Measurements from ENCODE around the gene TFF2. TPM values are rescaled to one million over a fixed set of nuclear protein-coding genes. Genes with fewer than 3 reads are reported as not detected.

The TFF2 gene
- polyA plus RNA-seq, 3 donors, result not detected

- no peak overlapping the region for H3K4me3 Mint-ChIP-seq
- no peaks in the 10 kb centered on the region for H3K27me3 ChIP-seq (ENCODE audit: control insufficient read depth in 2 of 2, insufficient read depth in 2 of 2, low read length in 2 of 2)
- intact Hi-C loops (cut with micrococcal nuclease), result no loop called here
- H3K4me1 Mint-ChIP-seq, result no peaks in the 10 kb centered on the region
- H3K79me2 ChIP-seq (ENCODE audit: insufficient read depth, low read length), result no peaks in the 10 kb centered on the region
- no peaks in the 10 kb centered on the region for H3K4me1 ChIP-seq (ENCODE audit: control insufficient read depth in 1 of 2, insufficient read depth in 2 of 2, low read length in 2 of 2)
- no peak overlapping the region for H3K27ac ChIP-seq (ENCODE audit: low read depth in 1 of 2, low read length in 2 of 2)
- no peak overlapping the region for H3K4me2 ChIP-seq (replicated peaks; ENCODE audit: extremely low read depth, low read length, poor library complexity, severe bottlenecking)
- H3K9ac ChIP-seq (ENCODE audit: insufficient read depth, low read length, poor library complexity, severe bottlenecking), result no peak overlapping the region
- no peaks in the 10 kb centered on the region for H3K9me3 ChIP-seq (replicated peaks in 1 of 2; ENCODE audit: control insufficient read depth in 1 of 2, insufficient read depth in 1 of 2, low read length in 2 of 2)
- no peaks in the 10 kb centered on the region for H4K20me1 ChIP-seq (ENCODE audit: insufficient read depth, low read length)
- no peak for DNase-seq
- no peak overlapping the region for H2AFZ ChIP-seq (ENCODE audit: insufficient read depth, low read depth, low read length, poor library complexity, severe bottlenecking)
- H3K9me3 Mint-ChIP-seq, result no peaks in the 10 kb centered on the region
- H3K4me3 ChIP-seq (replicated peaks in 1 of 3; ENCODE audit: low read depth in 2 of 3, low read length in 3 of 3), result no peak overlapping the region
- no peaks in the 10 kb centered on the region for H3K36me3 ChIP-seq (replicated peaks in 1 of 2; ENCODE audit: control insufficient read depth in 1 of 2, insufficient read depth in 2 of 2, low read length in 2 of 2)
- 100% methylated on average over 6 of the region's 9 CpGs for WGBS (ENCODE audit: insufficient coverage)
- peaks cover 0 to 7% (median 0%) of the 10 kb centered on the region in 3 donors for H3K27me3 Mint-ChIP-seq (ENCODE audit: low read depth in 3 of 3)
- H3K36me3 Mint-ChIP-seq, result no peaks in the 10 kb centered on the region
- TF ChIP-seq CTCF (IDR thresholded peaks at IDR 0.05), result no peak
- H3K27ac Mint-ChIP-seq, result no peak overlapping the region
Measured at GRCh38 chr21:42346441-42346840, 4.4 kb downstream of the TFF2 start.

GRCh38 chr21:42344631-42345030, 6.2 kb downstream of the TFF2 start:
- WGBS (ENCODE audit: insufficient coverage), result 57% methylated on average over 2 of the region's 4 CpGs
- H4K20me1 ChIP-seq (ENCODE audit: insufficient read depth, low read length), result no peaks in the 10 kb centered on the region
- H3K4me1 Mint-ChIP-seq, result no peaks in the 10 kb centered on the region
- intact Hi-C loops (cut with micrococcal nuclease), result no loop called here
- no peak overlapping the region for H2AFZ ChIP-seq (ENCODE audit: insufficient read depth, low read depth, low read length, poor library complexity, severe bottlenecking)
- H3K4me2 ChIP-seq (replicated peaks; ENCODE audit: extremely low read depth, low read length, poor library complexity, severe bottlenecking), result no peak overlapping the region
- H3K9me3 Mint-ChIP-seq, result no peaks in the 10 kb centered on the region
- H3K27me3 Mint-ChIP-seq (ENCODE audit: low read depth in 3 of 3), result peaks cover 0 to 5% (median 1%) of the 10 kb centered on the region in 3 donors
- no peak for DNase-seq
- no peaks in the 10 kb centered on the region for H3K4me1 ChIP-seq (ENCODE audit: control insufficient read depth in 1 of 2, insufficient read depth in 2 of 2, low read length in 2 of 2)
- no peak overlapping the region for H3K27ac ChIP-seq (ENCODE audit: low read depth in 1 of 2, low read length in 2 of 2)
- H3K36me3 Mint-ChIP-seq, result no peaks in the 10 kb centered on the region
- no peaks in the 10 kb centered on the region for H3K79me2 ChIP-seq (ENCODE audit: insufficient read depth, low read length)
- H3K36me3 ChIP-seq (replicated peaks in 1 of 2; ENCODE audit: control insufficient read depth in 1 of 2, insufficient read depth in 2 of 2, low read length in 2 of 2), result no peaks in the 10 kb centered on the region
- no peaks in the 10 kb centered on the region for H3K9me3 ChIP-seq (replicated peaks in 1 of 2; ENCODE audit: control insufficient read depth in 1 of 2, insufficient read depth in 1 of 2, low read length in 2 of 2)
- H3K27ac Mint-ChIP-seq, result peak overlapping the region in 1 of 7 donors; percentile 63
- H3K27me3 ChIP-seq (ENCODE audit: control insufficient read depth in 2 of 2, insufficient read depth in 2 of 2, low read length in 2 of 2), result no peaks in the 10 kb centered on the region
- TF ChIP-seq CTCF (IDR thresholded peaks at IDR 0.05), result no peak
- H3K4me3 ChIP-seq (replicated peaks in 1 of 3; ENCODE audit: low read depth in 2 of 3, low read length in 3 of 3), result no peak overlapping the region
- no peak overlapping the region for H3K9ac ChIP-seq (ENCODE audit: insufficient read depth, low read length, poor library complexity, severe bottlenecking)
- H3K4me3 Mint-ChIP-seq, result no peak overlapping the region

Measured in CD14-positive monocyte (primary cell).